CD4-positive, alpha-beta memory T cell (primary cell): Measurements from ENCODE around the gene PSEN1. TPM values are rescaled to one million over a fixed set of nuclear protein-coding genes. Genes with fewer than 3 reads are reported as not detected.
A peak's percentile ranks its signal among the peaks of the same experiment; 100 is the strongest.

Source experiments
- CTCF ChIA-PET: fragments of 350-600 bp; sonication (Branson Sonifier 250); formaldehyde crosslinking; loops from one replicate; lab custom pipeline; 2021; ENCODE audit warnings: inconsistent platforms; ENCODE audit not compliant: partially characterized antibody; lab: Charles Lee
- POLR2A ChIA-PET: fragments of 350-600 bp; sonication (Branson Sonifier 250); formaldehyde crosslinking; loops from one replicate; lab custom pipeline; 2021; ENCODE audit not compliant: partially characterized antibody; lab: Charles Lee
- DNase-seq, 5 donors: peaks; one replicate each; pipeline versions ENCODE4 v3.0.0 to v3.0.0-alpha.2; 2020 to 2022; ENCODE audit warnings: mixed read lengths in 1 of 5
- H3K27ac ChIP-seq: one replicate; pipeline ENCODE4 v1.7.0; 2013; ENCODE audit warnings: low read depth, low read length
- H3K27me3 ChIP-seq: 2 replicates; pipeline ENCODE4 v1.7.0; 2013; ENCODE audit warnings: mild to moderate bottlenecking, low read length, moderate library complexity; ENCODE audit not compliant: insufficient read depth
- H3K36me3 ChIP-seq: 2 replicates; pipeline ENCODE4 v1.7.0; 2013; ENCODE audit warnings: mild to moderate bottlenecking, low read length, moderate library complexity; ENCODE audit not compliant: insufficient read depth
- H3K4me1 ChIP-seq: 2 replicates; pipeline ENCODE4 v1.7.0; 2013; ENCODE audit warnings: mild to moderate bottlenecking, low read length, moderate library complexity; ENCODE audit not compliant: insufficient read depth
- H3K4me3 ChIP-seq, 2 donors: one replicate each; pipeline ENCODE4 v1.7.0; 2013; ENCODE audit warnings: low read length in 2 of 2, mild to moderate bottlenecking in 1 of 2
- H3K9me3 ChIP-seq, 2 donors: one replicate each; pipeline ENCODE4 v1.7.0; 2013; ENCODE audit warnings: low read length in 2 of 2, control low read depth in 1 of 2; ENCODE audit not compliant: control insufficient read depth in 1 of 2
- H3K27ac Mint-ChIP-seq, 7 donors: one replicate each; pipeline ENCODE4 v1.8.0; 2020 to 2021; ENCODE audit warnings: mixed read lengths in 7 of 7, mild to moderate bottlenecking in 6 of 7, inconsistent platforms in 3 of 7, moderate library complexity in 3 of 7
- H3K27me3 Mint-ChIP-seq, 2 donors: one replicate each; pipeline ENCODE4 v1.8.0; 2020 to 2021; ENCODE audit warnings: mixed read lengths in 2 of 2
- H3K36me3 Mint-ChIP-seq, 2 donors: one replicate each; pipeline ENCODE4 v1.8.0; 2020 to 2021; ENCODE audit warnings: mixed read lengths in 2 of 2, inconsistent platforms in 1 of 2, mild to moderate bottlenecking in 1 of 2
- H3K4me1 Mint-ChIP-seq, 4 donors: one replicate each; pipeline ENCODE4 v1.8.0; 2020 to 2021; ENCODE audit warnings: mixed read lengths in 4 of 4, mild to moderate bottlenecking in 1 of 4
- H3K4me3 Mint-ChIP-seq, 8 donors: one replicate each; pipeline ENCODE4 v1.8.0; 2020 to 2021; ENCODE audit warnings: mixed read lengths in 8 of 8, mild to moderate bottlenecking in 7 of 8, moderate library complexity in 6 of 8, inconsistent platforms in 3 of 8
- H3K9me3 Mint-ChIP-seq, 8 donors: one replicate each; pipeline ENCODE4 v1.8.0; 2020 to 2021; ENCODE audit warnings: mixed read lengths in 8 of 8, mild to moderate bottlenecking in 5 of 8, inconsistent platforms in 3 of 8, moderate library complexity in 1 of 8
- intact Hi-C: fragments of 100-400 bp; cut with micrococcal nuclease; formaldehyde crosslinking; loops from one replicate; pipeline ENCODE4 v1.15.1; 2023
- polyA plus RNA-seq, 2 donors: library from polyadenylated mRNA; unstranded; fragments of 300-500 nt; fragmentation: Illumina TruSeq; gene quantifications; one replicate each; pipeline ENCODE4 v1.2.3, GENCODE V29; 2021
- total RNA-seq, 2 experiments: library from RNA; stranded (reverse); gene quantifications; one replicate each; pipeline ENCODE4 v1.2.3, GENCODE V29; 2021

Gene PSEN1
- total and polyA plus RNA-seq, 4 experiments from 2014 or later, result 36.0 to 51.7 (median 41.8) TPM

DNA sequence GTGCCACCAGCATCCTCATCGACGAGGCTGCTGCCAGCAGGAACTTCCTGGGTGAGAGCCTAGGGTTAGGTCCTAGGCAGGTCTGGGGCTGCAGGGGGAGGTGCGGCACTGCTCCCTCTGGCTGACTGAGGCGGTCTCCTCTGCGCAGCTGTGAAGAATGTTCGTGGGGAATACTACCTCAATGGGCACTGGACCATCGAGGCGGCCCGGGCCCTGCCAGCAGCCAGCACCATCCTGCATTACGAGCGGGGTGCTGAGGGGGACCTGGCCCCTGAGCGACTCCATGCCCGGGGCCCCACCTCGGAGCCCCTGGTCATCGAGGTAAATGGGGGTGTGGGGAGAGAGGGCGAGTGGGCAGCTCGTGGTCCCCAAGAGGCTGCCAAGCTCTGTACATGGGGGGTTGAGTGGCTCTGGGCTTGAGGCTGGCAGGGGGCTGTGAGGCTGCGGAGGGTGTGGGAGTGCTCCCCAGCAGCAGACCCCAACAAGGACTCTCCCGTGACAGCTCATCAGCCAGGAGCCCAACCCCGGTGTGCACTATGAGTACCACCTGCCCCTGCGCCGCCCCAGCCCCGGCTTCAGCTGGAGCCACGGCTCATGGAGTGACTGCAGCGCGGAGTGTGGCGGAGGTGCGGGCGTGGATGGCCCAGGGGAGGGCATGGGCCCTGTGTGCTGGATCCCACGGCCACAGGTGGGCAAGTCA lies 115.4 kb downstream of the PSEN1 start:
- no peak overlapping the region for H3K27ac Mint-ChIP-seq
- CTCF ChIA-PET, result no interaction called here
- DNase-seq, result no peak

DNA sequence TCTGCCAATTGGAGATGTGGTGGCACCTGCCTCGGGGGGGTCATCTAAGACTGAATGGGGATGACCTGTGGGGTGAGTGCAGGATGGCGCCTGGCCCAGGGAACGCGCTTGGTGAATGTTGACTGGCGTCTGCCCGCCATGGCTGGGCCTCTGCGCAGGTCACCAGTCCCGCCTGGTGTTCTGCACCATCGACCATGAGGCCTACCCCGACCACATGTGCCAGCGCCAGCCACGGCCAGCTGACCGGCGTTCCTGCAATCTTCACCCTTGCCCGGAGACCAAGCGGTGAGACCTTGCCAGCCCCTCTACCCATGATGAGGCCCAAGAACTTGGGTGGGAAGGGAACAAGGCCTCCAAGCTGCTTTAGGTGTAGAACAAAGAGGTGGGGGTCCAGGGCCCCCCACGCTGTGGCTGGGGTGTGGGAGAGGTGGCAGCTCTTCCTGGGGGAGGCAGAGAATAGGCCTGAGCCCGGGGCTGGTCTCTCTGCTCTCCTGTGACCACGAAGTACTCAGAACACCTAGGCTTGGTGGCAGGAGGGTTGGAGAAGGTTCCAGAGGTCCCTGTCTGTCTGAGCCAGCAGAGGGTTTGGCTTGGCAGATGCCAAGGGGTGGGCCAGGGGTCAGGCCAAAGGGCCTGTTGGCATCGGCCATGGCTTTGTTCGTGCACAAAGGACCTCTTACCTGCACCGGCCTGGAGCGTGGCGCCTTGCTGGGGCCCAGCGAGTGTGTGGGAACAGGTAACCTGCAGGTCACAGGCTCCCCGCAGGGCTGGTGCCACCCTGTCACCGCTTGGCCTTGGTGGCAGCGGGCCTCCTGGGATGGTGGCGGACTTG lies 116.4 kb downstream of the PSEN1 start:
- Histone ChIP-seq H3K36me3 (no peaks in the 10 kb centered on the region), H3K9me3 (no peaks in the 10 kb centered on the region), H3K4me1 (no peaks in the 10 kb centered on the region), H3K4me3 (no peak overlapping the region), H3K27ac (no peak overlapping the region), H3K27me3 (no peaks in the 10 kb centered on the region)
- no peaks in the 10 kb centered on the region for H3K27me3 Mint-ChIP-seq
- ChIA-PET CTCF (no interaction called here), POLR2A (no interaction called here)
- H3K4me3 Mint-ChIP-seq, result no peak overlapping the region
- H3K4me1 Mint-ChIP-seq, result peaks cover 0 to 6% (median 3%) of the 10 kb centered on the region in 4 donors
- no peak for DNase-seq
- H3K27ac Mint-ChIP-seq, result no peak overlapping the region
- intact Hi-C loops, result no loop called here
- no peaks in the 10 kb centered on the region for H3K36me3 Mint-ChIP-seq
- no peaks in the 10 kb centered on the region for H3K9me3 Mint-ChIP-seq

More for the DNA sequence above, 115.4 kb downstream of the PSEN1 start:
- H3K27ac ChIP-seq, result no peak overlapping the region
- Mint-ChIP-seq H3K27me3 (peaks cover 4 to 8% of the 10 kb centered on the region in 2 donors), H3K9me3 (no peaks in the 10 kb centered on the region), H3K4me3 (no peak overlapping the region), H3K36me3 (no peaks in the 10 kb centered on the region), H3K4me1 (peaks cover 4 to 16% (median 13%) of the 10 kb centered on the region in 4 donors)
- H3K9me3 ChIP-seq, result no peaks in the 10 kb centered on the region
- no peak overlapping the region for H3K4me3 ChIP-seq
- H3K36me3 ChIP-seq, result no peaks in the 10 kb centered on the region
- intact Hi-C loops, result no loop called here
- H3K27me3 ChIP-seq, result no peaks in the 10 kb centered on the region
- H3K4me1 ChIP-seq, result no peaks in the 10 kb centered on the region
- POLR2A ChIA-PET, result no interaction called here

DNA sequence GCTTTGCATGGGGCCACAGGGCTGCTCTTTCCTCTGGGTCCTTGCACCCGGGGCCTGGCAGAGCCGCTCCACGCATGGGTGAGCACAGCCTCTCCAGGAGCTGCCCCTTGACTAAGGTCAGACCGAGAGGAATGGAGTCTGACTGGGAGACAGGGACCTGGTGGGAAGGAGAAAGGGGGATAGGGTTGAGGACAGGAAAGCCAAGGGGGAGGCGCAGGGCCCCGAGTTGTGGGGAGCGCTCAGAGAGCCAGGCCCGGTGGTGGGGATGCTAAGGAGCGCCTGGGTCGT lies 117.0 kb downstream of the PSEN1 start:
- Histone ChIP-seq H3K27ac (no peak overlapping the region), H3K4me1 (no peaks in the 10 kb centered on the region), H3K36me3 (no peaks in the 10 kb centered on the region), H3K9me3 (no peaks in the 10 kb centered on the region), H3K4me3 (no peak overlapping the region), H3K27me3 (no peaks in the 10 kb centered on the region)
- Mint-ChIP-seq H3K27ac (no peak overlapping the region), H3K9me3 (no peaks in the 10 kb centered on the region), H3K36me3 (no peaks in the 10 kb centered on the region), H3K4me1 (peaks cover 0 to 1% (median 0%) of the 10 kb centered on the region in 4 donors), H3K4me3 (no peak overlapping the region), H3K27me3 (no peaks in the 10 kb centered on the region)
- ChIA-PET POLR2A (no interaction called here), CTCF (no interaction called here)
- no peak for DNase-seq
- intact Hi-C loops, result no loop called here

DNA sequence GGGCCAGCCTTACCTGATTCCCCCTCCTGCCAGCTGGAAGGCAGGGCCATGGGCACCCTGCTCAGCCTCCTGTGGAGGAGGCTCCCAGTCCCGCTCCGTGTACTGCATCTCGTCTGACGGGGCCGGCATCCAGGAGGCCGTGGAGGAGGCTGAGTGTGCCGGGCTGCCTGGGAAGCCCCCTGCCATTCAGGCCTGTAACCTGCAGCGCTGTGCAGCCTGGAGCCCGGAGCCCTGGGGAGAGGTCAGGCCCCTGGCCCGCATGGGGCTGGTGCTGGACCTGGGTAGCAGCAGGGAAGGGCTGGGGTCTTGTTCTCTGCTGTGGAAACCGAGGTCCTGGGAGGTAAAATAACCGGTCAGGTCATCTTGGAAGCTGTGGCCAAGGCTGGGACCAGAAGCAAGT lies 117.4 kb downstream of the PSEN1 start:
- Mint-ChIP-seq H3K4me3 (no peak overlapping the region), H3K4me1 (peaks cover 0 to 1% (median 0%) of the 10 kb centered on the region in 4 donors), H3K27me3 (no peaks in the 10 kb centered on the region), H3K36me3 (no peaks in the 10 kb centered on the region), H3K9me3 (no peaks in the 10 kb centered on the region), H3K27ac (no peak overlapping the region)
- no peak for DNase-seq
- ChIA-PET CTCF (no interaction called here), POLR2A (no interaction called here)
- no peak overlapping the region for H3K4me3 ChIP-seq
- intact Hi-C loops, result no loop called here
- H3K27ac ChIP-seq, result no peak overlapping the region
- no peaks in the 10 kb centered on the region for H3K36me3 ChIP-seq
- no peaks in the 10 kb centered on the region for H3K9me3 ChIP-seq
- no peaks in the 10 kb centered on the region for H3K27me3 ChIP-seq
- no peaks in the 10 kb centered on the region for H3K4me1 ChIP-seq

DNA sequence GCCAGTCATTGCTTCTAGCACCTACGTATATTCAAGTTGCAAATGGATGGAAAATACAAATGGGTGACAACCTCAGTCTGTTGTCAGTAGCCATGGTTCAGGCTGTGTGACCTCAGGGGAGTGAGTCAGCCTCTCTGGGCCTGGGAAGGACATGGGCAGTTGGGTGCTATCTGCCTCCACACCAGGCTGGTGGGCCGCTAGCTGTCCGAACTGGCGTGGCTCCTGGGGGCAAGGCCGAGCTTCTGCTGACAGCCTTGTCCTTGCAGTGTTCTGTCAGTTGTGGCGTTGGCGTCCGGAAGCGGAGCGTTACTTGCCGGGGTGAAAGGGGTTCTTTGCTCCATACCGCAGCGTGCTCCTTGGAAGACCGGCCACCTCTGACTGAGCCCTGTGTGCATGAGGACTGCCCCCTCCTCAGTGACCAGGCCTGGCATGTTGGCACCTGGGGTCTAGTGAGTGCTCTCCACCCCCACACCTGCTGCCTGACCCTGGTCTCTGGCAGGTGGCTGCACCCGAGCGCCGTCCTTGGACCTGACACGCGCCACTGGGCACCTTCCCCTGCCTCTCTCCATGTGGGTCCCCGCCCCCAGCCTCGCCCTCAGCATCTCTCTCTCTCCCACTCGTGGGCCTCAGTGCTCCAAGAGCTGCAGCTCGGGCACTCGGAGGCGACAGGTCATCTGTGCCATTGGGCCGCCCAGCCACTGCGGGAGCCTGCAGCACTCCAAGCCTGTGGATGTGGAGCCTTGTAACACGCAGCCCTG lies 118.1 kb downstream of the PSEN1 start:
- Histone ChIP-seq H3K27ac (no peak overlapping the region), H3K4me3 (no peak overlapping the region), H3K27me3 (no peaks in the 10 kb centered on the region), H3K9me3 (no peaks in the 10 kb centered on the region), H3K36me3 (no peaks in the 10 kb centered on the region), H3K4me1 (no peaks in the 10 kb centered on the region)
- H3K4me1 Mint-ChIP-seq, result no peaks in the 10 kb centered on the region
- H3K36me3 Mint-ChIP-seq, result no peaks in the 10 kb centered on the region
- ChIA-PET CTCF (no interaction called here), POLR2A (no interaction called here)
- no peak for DNase-seq
- no peaks in the 10 kb centered on the region for H3K9me3 Mint-ChIP-seq
- H3K27me3 Mint-ChIP-seq, result no peaks in the 10 kb centered on the region
- intact Hi-C loops, result no loop called here
- no peak overlapping the region for H3K4me3 Mint-ChIP-seq
- no peak overlapping the region for H3K27ac Mint-ChIP-seq

DNA sequence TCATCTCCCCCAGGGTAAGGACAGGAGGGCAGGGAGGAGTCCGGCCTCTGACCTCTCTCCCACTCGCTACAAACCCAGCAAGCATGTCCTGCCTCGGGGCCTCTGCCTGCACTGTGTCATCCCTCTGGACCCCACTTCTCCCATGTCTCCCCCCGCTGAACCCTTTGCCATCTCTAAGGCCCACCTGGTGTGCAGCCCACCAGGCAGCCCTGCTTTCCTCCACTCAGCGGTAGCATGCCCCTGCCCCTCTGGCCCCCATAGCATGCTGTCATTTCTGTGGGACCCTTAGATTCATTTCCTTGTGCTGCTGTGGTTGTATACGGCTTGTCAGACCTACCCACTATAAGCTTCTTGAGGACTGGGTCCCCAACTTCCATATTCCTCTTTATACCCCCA lies 118.7 kb downstream of the PSEN1 start:
- Histone ChIP-seq H3K4me1 (no peaks in the 10 kb centered on the region), H3K27ac (no peak overlapping the region), H3K27me3 (no peaks in the 10 kb centered on the region), H3K9me3 (no peaks in the 10 kb centered on the region), H3K36me3 (no peaks in the 10 kb centered on the region), H3K4me3 (no peak overlapping the region)
- POLR2A ChIA-PET, result no interaction called here
- H3K4me3 Mint-ChIP-seq, result no peak overlapping the region
- no peaks in the 10 kb centered on the region for H3K4me1 Mint-ChIP-seq
- H3K27me3 Mint-ChIP-seq, result no peaks in the 10 kb centered on the region
- H3K27ac Mint-ChIP-seq, result no peak overlapping the region
- no peak for DNase-seq
- no peaks in the 10 kb centered on the region for H3K36me3 Mint-ChIP-seq
- no peaks in the 10 kb centered on the region for H3K9me3 Mint-ChIP-seq
- intact Hi-C loops, result no loop called here
- CTCF ChIA-PET, result no interaction called here

DNA sequence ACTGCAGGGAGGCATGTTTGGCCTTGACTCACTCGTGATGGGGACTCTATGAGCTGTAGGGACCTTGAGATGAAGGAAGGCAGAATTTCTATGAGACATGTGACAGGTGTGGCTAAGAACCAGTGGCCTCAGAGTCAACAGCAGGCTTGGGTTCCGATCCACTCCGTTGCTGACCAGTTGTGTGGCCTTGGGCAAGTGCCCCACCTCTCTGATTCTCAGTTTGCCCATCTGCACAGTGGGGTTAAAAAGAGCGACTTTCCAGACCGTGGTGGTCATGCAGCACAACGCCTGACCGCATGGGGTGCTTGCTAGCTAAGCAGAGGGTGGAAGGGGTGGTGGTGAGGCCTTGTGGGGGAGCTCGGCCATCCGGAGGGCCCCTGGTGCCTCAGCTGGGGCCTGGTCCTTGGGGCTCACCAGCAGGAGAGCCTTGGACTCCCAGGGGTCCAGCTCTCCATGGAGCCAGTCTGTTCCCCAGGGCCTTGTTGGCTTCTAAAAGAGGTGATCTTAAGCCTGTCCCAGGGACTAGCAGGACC lies 119.5 kb downstream of the PSEN1 start:
- no peaks in the 10 kb centered on the region for H3K9me3 Mint-ChIP-seq
- H3K27ac ChIP-seq, result no peak overlapping the region
- no peaks in the 10 kb centered on the region for H3K27me3 ChIP-seq
- no peak overlapping the region for H3K4me3 Mint-ChIP-seq
- no peaks in the 10 kb centered on the region for H3K36me3 Mint-ChIP-seq
- no peaks in the 10 kb centered on the region for H3K9me3 ChIP-seq
- ChIA-PET CTCF (no interaction called here), POLR2A (no interaction called here)
- no peaks in the 10 kb centered on the region for H3K36me3 ChIP-seq
- H3K27me3 Mint-ChIP-seq, result no peaks in the 10 kb centered on the region
- H3K4me1 ChIP-seq, result no peaks in the 10 kb centered on the region
- intact Hi-C loops, result no loop called here
- H3K4me3 ChIP-seq, result no peak overlapping the region
- no peak for DNase-seq
- no peaks in the 10 kb centered on the region for H3K4me1 Mint-ChIP-seq
- H3K27ac Mint-ChIP-seq, result peak overlapping the region in 1 of 7 donors; percentile 52
